Naive thymus-derived CD8-positive, alpha-beta T cell (primary cell): Measurements from ENCODE around the gene SAMHD1. TPM values are rescaled to one million over a fixed set of nuclear protein-coding genes. Genes with fewer than 3 reads are reported as not detected.
A peak's percentile ranks its signal among the peaks of the same experiment; 100 is the strongest.
"Not testable (repeated sequence)": the region's sequence is repeated elsewhere in the genome, so short reads cannot be mapped to it uniquely, and the experiment has no call there.

Source experiments
- ATAC-seq, 2 donors: fragments of 150-1000 bp; cut with Tn5 transposase in 1 of 2; sonication (Bioruptor Pico), chemical (Tn5 transposase) in 1 of 2; 1 replicate in 1 of 2; 2 replicates in 1 of 2; pipeline ENCODE4 v1.10.0; 2021; ENCODE audit warnings: mild to moderate bottlenecking in 2 of 2, moderate library complexity in 2 of 2
- POLR2A ChIA-PET: fragments of 350-600 bp; sonication (Branson Sonifier 250); formaldehyde crosslinking; loops from one replicate; lab custom pipeline; 2021; ENCODE audit warnings: antibody characterized with exemption; lab: Charles Lee
- DNase-seq, 10 donors: peaks; one replicate each; pipeline versions ENCODE4 v3.0.0 to v3.0.0-alpha.2; 2020 to 2022
- H3K27ac Mint-ChIP-seq, 10 donors: one replicate each; pipeline ENCODE4 v1.8.0; 2020 to 2022; ENCODE audit warnings: mild to moderate bottlenecking in 10 of 10, mixed read lengths in 10 of 10, moderate library complexity in 4 of 10, inconsistent platforms in 1 of 10
- H3K27me3 Mint-ChIP-seq, 5 donors: one replicate each; pipeline ENCODE4 v1.8.0; 2021 to 2022; ENCODE audit warnings: mixed read lengths in 5 of 5
- H3K36me3 Mint-ChIP-seq, 3 donors: one replicate each; pipeline ENCODE4 v1.8.0; 2020 to 2022; ENCODE audit warnings: mixed read lengths in 3 of 3, mild to moderate bottlenecking in 2 of 3, inconsistent platforms in 1 of 3
- H3K4me1 Mint-ChIP-seq, 4 donors: one replicate each; pipeline ENCODE4 v1.8.0; 2021 to 2022; ENCODE audit warnings: mixed read lengths in 4 of 4
- H3K4me3 Mint-ChIP-seq, 10 donors: one replicate each; pipeline ENCODE4 v1.8.0; 2020 to 2022; ENCODE audit warnings: mild to moderate bottlenecking in 10 of 10, mixed read lengths in 10 of 10, moderate library complexity in 6 of 10, inconsistent platforms in 1 of 10
- H3K9me3 Mint-ChIP-seq, 9 donors: one replicate each; pipeline ENCODE4 v1.8.0; 2020 to 2022; ENCODE audit warnings: mixed read lengths in 9 of 9, mild to moderate bottlenecking in 3 of 9, inconsistent platforms in 1 of 9, moderate library complexity in 1 of 9
- polyA plus RNA-seq, 3 donors: library from polyadenylated mRNA; unstranded; fragments of 300-500 nt; fragmentation: Illumina TruSeq; gene quantifications; one replicate each; pipeline ENCODE4 v1.2.3, GENCODE V29; 2021
- total RNA-seq, 8 experiments: library from RNA in 2 of 8; stranded (reverse) in 2 of 8; gene quantifications; one replicate each; pipeline ENCODE4 v1.2.3 and lab custom pipeline; 2021 to 2026

The SAMHD1 gene
- total and polyA plus RNA-seq, 5 experiments from 2014 or later = 204 to 247 (median 219) TPM

DNA sequence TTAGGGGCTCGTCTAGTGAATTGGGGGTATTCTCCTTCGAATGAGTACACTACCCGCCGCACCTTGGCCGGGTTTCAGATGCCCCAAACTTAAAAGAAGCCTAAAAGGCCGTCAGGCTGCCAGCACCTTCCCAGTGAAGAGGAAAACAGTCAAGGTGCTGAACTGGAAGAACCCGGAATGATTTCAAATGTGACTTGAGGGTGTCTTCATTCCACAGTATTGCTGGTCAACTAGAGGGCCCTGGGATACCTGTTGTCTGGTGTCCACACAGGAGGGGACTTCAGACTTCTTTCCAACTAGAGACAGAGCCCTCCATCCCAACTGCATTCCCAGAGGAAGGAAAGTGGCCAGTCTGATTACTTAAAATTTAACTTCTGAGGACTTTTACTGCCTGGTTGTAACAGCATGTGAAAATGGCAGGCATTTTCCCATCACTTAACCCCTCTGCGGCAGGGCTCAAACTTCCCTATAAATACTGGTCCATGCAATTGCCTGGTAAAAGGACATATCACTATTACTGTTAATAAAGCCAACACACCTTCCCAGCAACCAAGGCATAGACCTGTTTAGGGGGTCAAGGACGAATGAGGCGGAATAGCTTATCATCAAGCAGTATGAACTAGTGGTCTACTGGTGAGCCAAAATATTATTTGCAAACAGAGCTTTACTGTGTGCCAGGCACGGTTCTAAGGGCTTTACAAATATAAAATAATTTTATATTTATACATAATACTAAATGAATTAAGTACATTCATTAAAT, 651 bp upstream of the SAMHD1 start:
- Mint-ChIP-seq H3K9me3 (no peaks in the 10 kb centered on the region), H3K27me3 (no peaks in the 10 kb centered on the region), H3K36me3 (peaks cover 6 to 19% (median 10%) of the 10 kb centered on the region in 3 donors), H3K4me3 (peak overlapping the region; percentile 88 to 100 (median 97)), H3K27ac (peak overlapping the region; percentile 94 to 99 (median 98)), H3K4me1 (peaks cover 14 to 54% (median 42%) of the 10 kb centered on the region in 4 donors)
- no peak for ATAC-seq
- no peak for DNase-seq
- POLR2A ChIA-PET = interaction anchor here (0.9 to 1.4 kb wide), 4 partner anchors 7 to 23 kb away, joined by 3 to 6 read pairs (median 4); no protein-coding TSS in a partner anchor

DNA sequence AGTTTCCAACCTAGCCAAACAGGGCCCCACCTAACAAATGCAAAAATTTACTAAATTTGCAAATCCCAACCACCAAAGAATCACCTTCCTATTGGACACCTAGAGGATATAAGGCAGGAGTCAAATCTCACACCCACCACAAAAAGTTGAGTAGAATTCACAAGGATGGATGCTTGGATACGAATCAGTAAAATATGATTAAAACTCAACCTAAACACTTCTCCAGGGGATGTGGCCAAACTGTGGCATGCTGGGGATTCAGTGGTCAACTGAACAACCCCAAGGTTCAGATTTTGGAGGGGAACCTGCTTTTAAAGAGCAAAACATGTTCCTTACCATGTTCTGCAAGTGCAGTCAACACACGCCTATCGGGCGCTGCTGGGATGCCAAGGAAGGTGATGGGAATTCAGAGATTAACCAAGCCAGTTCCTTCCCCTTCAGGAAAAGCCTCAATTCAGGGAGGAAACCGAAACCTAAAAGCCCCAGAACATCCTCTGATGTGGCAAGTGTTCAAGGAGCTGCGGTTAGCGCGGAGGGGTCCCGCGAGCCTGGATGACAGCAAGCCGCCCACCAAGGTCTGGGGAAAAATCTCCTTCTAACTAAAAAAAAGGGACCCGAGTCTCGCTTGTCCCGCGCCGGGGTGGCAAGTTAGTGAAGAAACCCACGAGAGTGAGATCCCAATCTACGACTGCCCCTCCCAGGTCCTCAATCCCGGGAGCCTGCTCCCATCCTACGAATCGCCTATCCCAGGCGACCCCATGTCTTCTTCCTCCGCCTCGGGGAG, 902 bp downstream of the SAMHD1 start:
- no peaks in the 10 kb centered on the region for H3K27me3 Mint-ChIP-seq
- H3K4me1 Mint-ChIP-seq = peaks cover 17 to 63% (median 50%) of the 10 kb centered on the region in 4 donors
- H3K9me3 Mint-ChIP-seq = no peaks in the 10 kb centered on the region
- peak overlapping the region; percentile 94 to 99 (median 98) for H3K27ac Mint-ChIP-seq
- POLR2A ChIA-PET = interaction anchor here (0.6 to 3.9 kb wide), 10 partner anchors 12 to 145 kb away, joined by 3 to 41 read pairs (median 6); partner anchors contain the start of gene RBL1
- DNase-seq (peak; percentile 16 to 75 (median 59)), ATAC-seq (peak; percentile 15 to 17)
- peaks cover 15 to 33% (median 15%) of the 10 kb centered on the region in 3 donors for H3K36me3 Mint-ChIP-seq
- peak overlapping the region; percentile 88 to 100 (median 97) for H3K4me3 Mint-ChIP-seq

DNA sequence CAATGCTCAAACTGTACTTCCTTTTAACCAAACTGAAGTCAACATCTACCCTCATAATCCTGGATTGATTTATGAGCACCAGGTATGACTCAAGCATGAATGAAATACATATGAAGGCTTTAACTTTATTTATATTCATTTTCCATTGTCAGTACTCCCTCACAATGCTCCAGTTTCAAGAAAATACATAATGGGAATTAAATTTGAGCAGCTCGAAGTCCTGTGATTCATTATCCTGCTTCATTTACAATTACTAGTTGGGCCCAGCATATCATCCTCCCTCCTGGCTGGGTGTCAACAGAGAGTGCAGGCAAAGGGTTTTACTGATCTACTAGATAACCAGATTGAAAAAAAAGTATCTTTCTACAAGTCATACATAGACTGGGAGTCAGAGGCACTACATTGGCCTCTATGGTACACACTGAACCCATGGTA, 10.1 kb downstream of the SAMHD1 start:
- Mint-ChIP-seq H3K4me1 (peaks cover 18 to 91% (median 78%) of the 10 kb centered on the region in 4 donors), H3K4me3 (peak overlapping the region; percentile 40 to 78 (median 68)), H3K27me3 (no peaks in the 10 kb centered on the region), H3K9me3 (no peaks in the 10 kb centered on the region), H3K36me3 (peaks cover 4 to 94% (median 57%) of the 10 kb centered on the region in 3 donors), H3K27ac (peak overlapping the region; percentile 89 to 99 (median 99))
- peak in 1 of 2 donors; percentile 37 for ATAC-seq
- DNase-seq = no peak
- POLR2A ChIA-PET = interaction anchor here (0.7 to 3.5 kb wide), 3 partner anchors 11 to 32 kb away, joined by 3 to 18 read pairs (median 16); no protein-coding TSS in a partner anchor

DNA sequence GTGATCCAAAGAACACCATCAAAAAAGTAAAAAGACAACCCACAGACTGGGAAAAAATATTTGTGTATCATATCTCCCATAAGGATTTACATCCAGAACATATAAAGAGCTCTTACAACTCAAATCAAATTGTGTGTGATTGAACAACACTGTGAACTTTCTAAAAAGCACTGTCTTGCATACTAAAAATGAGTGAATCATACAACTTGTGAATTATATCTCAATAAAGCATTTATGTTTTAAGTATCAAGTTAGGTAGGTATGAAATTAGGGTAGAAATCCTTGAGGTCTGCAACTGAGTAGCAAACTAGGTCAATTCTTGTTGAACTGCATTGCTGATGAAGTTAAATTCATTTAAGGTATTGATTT, 14.1 kb downstream of the SAMHD1 start:
- Mint-ChIP-seq H3K36me3 (peaks cover 4 to 94% (median 37%) of the 10 kb centered on the region in 3 donors), H3K4me1 (peaks cover 16 to 77% (median 55%) of the 10 kb centered on the region in 4 donors), H3K9me3 (no peaks in the 10 kb centered on the region), H3K4me3 (peak overlapping the region; percentile 24 to 67 (median 50)), H3K27ac (peak overlapping the region; percentile 73 to 91 (median 86)), H3K27me3 (no peaks in the 10 kb centered on the region)
- POLR2A ChIA-PET = interaction anchor here (0.6 to 1.5 kb wide), 3 partner anchors 12 to 71 kb away, joined by 3 to 7 read pairs (median 3); no protein-coding TSS in a partner anchor
- no peak for DNase-seq
- no peak for ATAC-seq

DNA sequence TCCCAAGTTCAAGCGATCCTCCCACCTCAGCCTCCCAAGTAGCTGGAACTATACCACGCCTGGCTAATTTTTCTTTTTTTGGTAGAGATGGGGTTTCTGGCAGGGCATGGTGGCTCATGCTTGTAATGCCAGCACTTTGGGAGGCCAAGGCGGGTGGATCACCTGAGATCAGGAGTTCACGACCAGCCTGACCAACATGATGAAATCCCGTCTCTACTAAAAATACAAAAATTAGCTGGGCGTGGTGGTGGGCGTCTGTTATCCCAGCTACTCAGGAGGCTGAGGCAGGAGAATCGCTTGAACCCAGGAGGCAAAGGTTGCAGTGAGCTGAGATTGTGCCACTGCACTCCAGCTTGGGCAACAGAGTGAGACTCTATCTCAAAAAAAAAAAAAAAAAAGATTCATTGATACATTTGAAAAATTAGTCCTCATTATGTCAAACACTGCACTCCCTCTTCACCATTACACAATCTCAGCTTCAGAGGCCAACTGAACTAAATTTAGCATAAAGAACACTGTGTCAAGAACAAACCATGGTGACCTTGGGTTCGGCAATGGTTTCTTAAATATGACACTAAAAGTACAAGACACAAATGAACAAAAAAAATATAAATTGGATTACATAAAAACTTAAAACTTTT, 14.6 kb downstream of the SAMHD1 start:
- not testable (repeated sequence) for H3K27me3 Mint-ChIP-seq, ATAC-seq, H3K9me3 Mint-ChIP-seq, DNase-seq
- POLR2A ChIA-PET = interaction anchor here (0.6 to 1.5 kb wide), 6 partner anchors 13 to 78 kb away, joined by 3 to 7 read pairs (median 4); no protein-coding TSS in a partner anchor
- H3K27ac Mint-ChIP-seq = peak overlapping the region; percentile 59 to 91 (median 87)
- H3K4me3 Mint-ChIP-seq = peak overlapping the region; percentile 24 to 67 (median 50)
- H3K4me1 Mint-ChIP-seq = peaks cover 16 to 77% (median 54%) of the 10 kb centered on the region in 4 donors
- peaks cover 3 to 94% (median 37%) of the 10 kb centered on the region in 3 donors for H3K36me3 Mint-ChIP-seq

DNA sequence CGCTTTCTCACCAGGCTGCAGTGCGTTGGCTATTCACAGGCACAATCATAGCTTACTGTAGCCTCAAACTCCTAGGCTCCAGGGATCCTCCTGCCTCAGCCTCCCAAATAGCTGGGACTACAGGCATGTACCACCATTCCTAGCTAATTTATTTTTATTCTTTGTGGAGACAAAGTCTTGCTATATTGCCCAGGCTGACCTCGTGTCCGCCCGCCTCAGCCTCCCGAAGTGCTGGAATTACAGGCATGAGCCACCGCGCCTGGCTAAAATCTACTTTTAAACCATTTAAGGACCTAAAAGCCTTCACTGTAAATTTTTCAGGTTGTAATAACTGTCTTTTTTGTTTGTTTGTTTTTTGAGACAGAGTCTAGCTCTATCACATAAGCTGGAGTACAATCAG, 15.2 kb downstream of the SAMHD1 start:
- peaks cover 16 to 76% (median 53%) of the 10 kb centered on the region in 4 donors for H3K4me1 Mint-ChIP-seq
- ATAC-seq = no peak
- H3K4me3 Mint-ChIP-seq = peak overlapping the region in 6 of 10 donors; percentile 18 to 65 (median 47)
- peaks cover 0 to 94% (median 32%) of the 10 kb centered on the region in 3 donors for H3K36me3 Mint-ChIP-seq
- H3K27ac Mint-ChIP-seq = peak overlapping the region; percentile 56 to 91 (median 87)
- POLR2A ChIA-PET = interaction anchor here (0.5 to 1.5 kb wide), 7 partner anchors 13 to 160 kb away, joined by 3 to 7 read pairs (median 4); partner anchors contain the start of gene RBL1
- H3K27me3 Mint-ChIP-seq = no peaks in the 10 kb centered on the region
- no peak for DNase-seq
- H3K9me3 Mint-ChIP-seq = no peaks in the 10 kb centered on the region

DNA sequence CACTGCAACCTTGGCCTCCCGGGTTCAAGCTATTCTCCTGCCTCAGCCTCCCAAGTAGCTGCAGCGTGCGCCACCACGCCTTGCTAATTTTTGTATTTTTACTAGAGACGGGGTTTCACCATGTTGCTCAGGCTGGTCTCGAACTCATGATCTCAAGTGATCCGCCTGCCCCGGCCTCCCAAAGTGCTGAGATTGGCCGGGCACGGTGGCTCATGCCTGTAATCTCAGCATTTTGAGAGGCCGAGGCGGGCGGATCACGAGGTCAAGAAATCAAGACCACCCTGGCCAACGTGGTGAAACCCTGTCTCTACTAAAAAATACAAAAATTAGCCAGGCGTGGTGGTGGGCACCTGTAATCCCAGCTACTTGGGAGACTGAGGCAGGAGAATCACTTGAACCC, 17.9 kb downstream of the SAMHD1 start:
- H3K4me1 Mint-ChIP-seq = peaks cover 19 to 79% (median 54%) of the 10 kb centered on the region in 4 donors
- H3K27me3 Mint-ChIP-seq, H3K4me3 Mint-ChIP-seq, H3K9me3 Mint-ChIP-seq, ATAC-seq, DNase-seq: not testable (repeated sequence)
- POLR2A ChIA-PET = interaction anchor here (0.6 to 3.0 kb wide), 6 partner anchors 11 to 153 kb away, joined by 3 to 12 read pairs (median 4); no protein-coding TSS in a partner anchor
- H3K27ac Mint-ChIP-seq = peak overlapping the region in 3 of 10 donors; percentile 15 to 100 (median 44)
- peaks cover 5 to 98% (median 37%) of the 10 kb centered on the region in 3 donors for H3K36me3 Mint-ChIP-seq

DNA sequence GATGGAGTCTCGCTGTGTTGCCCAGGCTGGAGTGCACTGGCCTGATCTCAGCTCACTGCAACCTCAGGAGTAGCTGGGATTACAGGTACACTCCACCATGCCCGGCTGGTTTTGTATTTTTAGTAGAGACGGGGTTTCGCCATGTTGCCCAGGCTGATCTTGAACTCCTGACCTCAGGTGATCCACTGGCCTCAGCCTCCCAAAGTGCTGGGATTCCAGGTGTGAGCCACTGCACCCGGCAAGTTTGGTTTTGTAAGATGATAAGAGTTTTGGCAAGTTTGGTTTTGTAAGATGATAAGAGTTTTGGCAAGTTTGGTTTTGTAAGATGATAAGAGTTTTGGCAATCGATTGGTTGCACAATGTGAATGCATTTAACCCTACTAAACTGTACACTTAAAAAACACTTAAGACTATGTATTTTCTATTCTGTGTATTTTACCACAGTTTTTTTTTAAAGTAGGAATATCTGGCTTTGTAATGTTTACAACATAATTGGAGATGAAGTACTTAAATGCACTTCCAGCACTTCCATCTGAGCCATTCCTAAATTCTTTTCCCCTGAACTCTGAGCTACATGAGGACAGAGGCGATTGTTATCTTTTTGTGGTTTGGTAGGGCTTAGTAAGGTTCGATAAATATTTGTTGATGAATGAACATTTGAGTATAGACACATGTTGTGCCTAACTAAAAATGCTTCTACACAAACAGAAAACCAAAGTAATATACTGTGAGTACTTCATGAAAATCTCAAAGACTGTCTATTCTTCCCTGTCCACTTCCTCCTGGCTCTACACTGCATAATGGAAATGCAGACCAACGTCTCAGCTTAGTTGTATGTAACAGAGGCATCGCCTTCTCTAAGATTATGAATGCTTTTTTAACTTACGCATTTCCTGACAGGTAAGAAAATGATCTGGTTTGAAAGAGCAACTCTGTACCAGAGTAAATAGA, 18.8 kb downstream of the SAMHD1 start:
- Mint-ChIP-seq H3K27ac (peak overlapping the region; percentile 85 to 100 (median 94)), H3K36me3 (peaks cover 5 to 98% (median 38%) of the 10 kb centered on the region in 3 donors), H3K9me3 (no peaks in the 10 kb centered on the region), H3K4me1 (peaks cover 19 to 75% (median 51%) of the 10 kb centered on the region in 4 donors), H3K4me3 (peak overlapping the region in 8 of 10 donors; percentile 2 to 60 (median 40)), H3K27me3 (no peaks in the 10 kb centered on the region)
- POLR2A ChIA-PET = interaction anchor here (0.6 to 3.0 kb wide), 6 partner anchors 12 to 303 kb away, joined by 3 to 12 read pairs (median 4); no protein-coding TSS in a partner anchor
- no peak for DNase-seq
- ATAC-seq = no peak

DNA sequence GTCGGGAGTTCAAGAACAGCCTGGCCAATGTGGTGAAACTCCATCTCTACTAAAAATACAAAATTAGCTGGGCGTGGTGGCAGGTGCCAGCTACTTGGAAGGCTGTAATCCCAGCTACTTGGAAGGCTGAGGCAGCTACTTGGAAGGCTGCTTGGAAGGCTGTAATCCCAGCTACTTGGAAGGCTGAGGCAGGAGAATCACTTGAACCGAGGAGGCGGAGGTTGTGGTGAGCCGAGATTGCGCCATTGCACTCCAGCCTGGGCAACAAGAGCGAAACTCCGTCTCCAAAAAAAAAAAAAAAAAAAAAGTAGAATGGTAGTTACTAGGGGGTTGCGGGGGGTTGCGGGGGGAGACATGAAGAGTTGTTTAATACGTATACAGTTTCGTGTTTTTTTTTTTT, 19.4 kb downstream of the SAMHD1 start:
- Mint-ChIP-seq H3K4me3 (peak overlapping the region in 6 of 10 donors; percentile 6 to 58 (median 32)), H3K36me3 (peaks cover 5 to 98% (median 35%) of the 10 kb centered on the region in 3 donors), H3K27ac (peak overlapping the region; percentile 86 to 100 (median 95)), H3K4me1 (peaks cover 18 to 69% (median 45%) of the 10 kb centered on the region in 4 donors)
- ATAC-seq, H3K9me3 Mint-ChIP-seq, H3K27me3 Mint-ChIP-seq, DNase-seq: not testable (repeated sequence)
- POLR2A ChIA-PET = interaction anchor here (0.8 kb wide), 1 partner anchor 87 kb away, joined by 5 read pairs; no protein-coding TSS in a partner anchor

DNA sequence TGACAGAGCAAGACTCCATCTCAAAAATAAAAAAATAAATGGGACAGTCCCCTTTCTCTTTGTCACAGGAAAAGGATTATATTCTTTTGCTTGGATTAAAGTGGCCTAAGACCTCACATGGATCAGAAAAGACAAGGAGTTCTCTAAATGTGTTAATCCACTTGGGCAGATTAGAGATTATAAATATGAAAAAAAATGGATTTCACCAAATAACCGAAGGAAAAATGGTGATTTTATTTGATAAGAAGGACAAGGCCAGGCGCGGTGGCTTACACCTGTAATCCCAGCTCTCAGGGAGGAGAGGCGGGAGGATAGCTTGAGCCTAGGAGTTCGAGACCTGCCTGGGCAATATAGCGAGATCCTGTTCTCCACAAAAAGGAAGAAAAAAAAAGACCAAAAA, 21.8 kb downstream of the SAMHD1 start:
- Mint-ChIP-seq H3K4me1 (peaks cover 19 to 67% (median 53%) of the 10 kb centered on the region in 4 donors), H3K9me3 (no peaks in the 10 kb centered on the region), H3K27me3 (no peaks in the 10 kb centered on the region), H3K36me3 (peaks cover 16 to 96% (median 44%) of the 10 kb centered on the region in 3 donors), H3K27ac (peak overlapping the region; percentile 92 to 100 (median 98)), H3K4me3 (peak overlapping the region in 8 of 10 donors; percentile 36 to 78 (median 74))
- no peak for DNase-seq
- POLR2A ChIA-PET = interaction anchor here (0.7 to 2.4 kb wide), 7 partner anchors 13 to 355 kb away, joined by 3 to 24 read pairs (median 11); partner anchors contain the start of genes MROH8 and RPN2
- no peak for ATAC-seq
